HG03442 (cell line): ENCODE measurements around the gene CD247.

ENCODE experiments used
- ATAC-seq: cut with Tn5 transposase; IDR thresholded peaks from one replicate; pipeline ENCODE4 v1.9.1; 2021; ENCODE audit warnings: mild to moderate bottlenecking, moderate library complexity; ENCODE audit not compliant: unreplicated experiment

CD247 gene

DNA sequence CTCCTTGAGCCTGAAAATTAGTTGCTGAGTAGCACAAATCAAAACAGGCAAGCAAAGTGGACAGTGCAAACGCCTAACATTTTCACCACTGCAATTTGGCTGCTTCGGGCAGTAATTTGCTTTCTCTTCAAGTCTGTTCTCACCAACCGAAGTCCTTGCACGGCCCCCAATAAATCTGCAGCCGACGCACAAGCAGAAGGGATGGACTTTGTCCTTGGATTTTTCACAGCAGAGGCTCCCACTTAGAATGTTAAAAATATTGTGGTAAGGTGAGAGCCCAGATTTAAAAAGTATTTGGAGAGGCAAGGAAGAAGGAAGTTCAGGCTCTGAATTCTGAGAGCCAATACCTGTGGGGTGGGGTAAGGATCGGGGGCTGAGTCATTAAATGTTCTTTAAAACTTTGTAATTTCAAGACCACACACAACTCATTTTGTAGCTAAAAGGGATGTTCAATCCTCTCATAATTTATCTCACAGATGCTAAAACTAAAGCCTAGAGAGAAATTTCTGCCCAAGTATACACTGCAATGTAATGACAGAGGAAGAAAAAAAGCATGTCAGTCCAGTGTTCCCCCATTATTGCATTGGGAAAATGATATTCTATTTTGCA lies 6.2 kb downstream of the CD247 start:
- ATAC-seq = no peak

DNA sequence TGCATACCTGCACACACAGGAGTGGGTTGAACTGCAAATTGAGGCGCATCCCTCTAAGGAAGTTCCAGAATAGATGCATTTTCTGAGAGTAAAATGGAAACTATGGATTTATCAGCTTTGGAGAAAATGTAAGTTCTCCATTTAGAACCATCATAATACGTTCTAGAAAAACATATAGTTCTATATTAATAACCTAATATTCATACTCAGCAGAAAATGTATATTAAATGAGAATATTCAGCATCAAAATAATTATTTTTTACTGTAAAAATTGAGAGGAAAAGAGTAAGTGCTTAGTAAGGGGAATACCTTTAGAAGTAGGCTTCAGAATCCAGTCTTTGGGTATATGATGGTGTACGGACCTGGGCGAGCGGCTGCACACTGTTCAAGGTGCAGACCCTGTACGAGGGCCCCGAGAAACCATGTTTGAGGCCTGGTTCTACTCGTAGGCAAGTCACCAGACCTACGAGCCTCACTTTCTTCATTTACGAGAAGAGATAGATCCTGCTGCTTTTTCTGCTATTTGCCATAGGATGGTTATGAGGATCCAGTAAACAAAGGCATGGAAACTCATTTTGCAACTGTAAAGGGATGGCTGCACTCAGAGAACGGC lies 6.8 kb downstream of the CD247 start:
- ATAC-seq = no peak

DNA sequence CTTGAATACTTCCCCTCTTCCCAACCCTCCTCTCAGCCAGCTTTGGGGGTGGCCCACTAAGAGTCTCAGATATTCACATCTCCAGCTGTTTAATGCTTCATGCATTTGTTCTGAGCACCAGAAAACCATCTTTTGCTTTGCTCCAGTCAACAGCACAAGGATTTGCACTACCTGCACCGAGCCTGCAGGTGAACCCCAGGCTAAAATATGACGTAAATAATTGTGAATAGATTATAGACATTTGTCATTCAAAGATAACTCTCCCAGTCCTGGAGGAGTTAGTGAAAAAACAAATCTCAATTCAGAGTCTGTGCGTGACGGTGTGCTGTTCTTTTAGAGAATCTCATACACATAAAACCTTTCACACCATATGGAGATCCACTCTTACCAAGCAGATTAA lies 7.4 kb downstream of the CD247 start:
- no peak for ATAC-seq

DNA sequence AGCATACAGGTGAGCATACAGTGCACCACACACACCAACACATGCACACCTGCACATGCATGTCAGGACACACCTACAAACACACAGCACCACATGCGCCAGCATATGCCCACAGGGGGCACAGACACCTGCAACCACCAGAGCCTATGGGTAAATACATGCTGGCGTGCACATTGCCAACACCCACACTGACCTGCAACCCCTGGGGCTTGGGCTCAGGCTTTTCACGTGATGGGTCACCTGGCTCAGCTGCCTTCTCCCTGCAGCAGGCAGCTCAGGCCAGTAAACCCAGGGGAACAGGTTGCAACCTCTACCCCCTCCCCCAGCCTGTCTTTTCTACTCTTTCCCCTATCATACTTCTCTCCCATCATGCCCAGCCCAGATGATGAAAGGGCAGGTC lies 8.1 kb downstream of the CD247 start:
- no peak for ATAC-seq

DNA sequence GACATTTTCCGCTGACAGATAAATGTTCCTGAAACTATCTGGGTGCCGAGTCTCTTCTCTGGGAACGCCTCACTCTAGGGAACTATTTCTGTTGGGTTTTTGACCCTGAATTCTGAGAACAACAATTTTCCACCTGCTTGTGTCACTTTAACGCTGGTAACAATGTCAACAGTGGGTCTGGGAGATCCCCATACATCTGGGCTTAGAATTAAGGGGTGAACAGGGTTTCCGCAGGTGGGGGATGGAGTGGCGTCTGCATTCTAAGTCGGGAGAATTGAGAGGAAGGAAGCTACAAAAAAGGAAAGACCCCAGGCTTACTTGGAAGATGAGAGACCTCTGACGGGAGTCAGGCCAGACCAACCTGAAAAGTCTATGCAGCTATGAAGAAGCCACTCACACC lies 8.7 kb downstream of the CD247 start:
- no peak for ATAC-seq

DNA sequence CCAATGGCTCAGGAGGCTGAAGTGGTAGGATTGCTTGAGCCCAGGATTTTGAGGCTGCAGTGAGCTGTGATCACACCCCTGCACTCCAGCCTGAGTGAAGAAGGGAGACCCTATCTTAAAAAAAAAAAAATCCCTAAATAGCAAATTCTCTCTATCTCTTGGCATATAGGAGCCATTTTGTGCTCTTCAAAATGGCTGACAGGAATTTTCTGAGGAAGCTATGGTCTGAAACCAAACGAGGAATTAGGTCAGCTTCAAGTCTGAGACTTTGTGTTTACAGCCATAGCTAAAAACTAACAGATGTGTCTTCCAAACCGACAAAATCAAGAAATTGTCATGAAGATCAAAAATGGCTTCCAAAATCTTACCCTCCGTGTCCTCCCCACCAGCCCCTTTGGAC lies 10.6 kb downstream of the CD247 start:
- ATAC-seq = no peak

DNA sequence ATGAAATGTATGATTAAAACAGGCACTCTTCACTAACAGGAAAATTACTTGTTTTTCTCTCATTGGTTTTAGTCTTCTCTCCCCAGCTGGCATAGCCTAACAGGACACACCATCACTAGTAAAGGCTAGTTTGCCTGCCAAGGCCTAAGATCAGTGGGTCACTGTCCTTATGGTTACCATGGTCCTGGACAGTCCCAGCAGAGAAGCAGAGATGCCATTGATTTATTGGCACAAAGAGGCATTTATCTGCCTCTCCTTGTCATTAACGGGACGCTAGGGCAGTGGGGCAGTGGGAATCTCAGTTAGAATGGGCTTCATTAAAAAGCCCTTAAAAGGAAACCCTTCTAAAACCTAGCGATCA lies 13.9 kb downstream of the CD247 start:
- no peak for ATAC-seq

DNA sequence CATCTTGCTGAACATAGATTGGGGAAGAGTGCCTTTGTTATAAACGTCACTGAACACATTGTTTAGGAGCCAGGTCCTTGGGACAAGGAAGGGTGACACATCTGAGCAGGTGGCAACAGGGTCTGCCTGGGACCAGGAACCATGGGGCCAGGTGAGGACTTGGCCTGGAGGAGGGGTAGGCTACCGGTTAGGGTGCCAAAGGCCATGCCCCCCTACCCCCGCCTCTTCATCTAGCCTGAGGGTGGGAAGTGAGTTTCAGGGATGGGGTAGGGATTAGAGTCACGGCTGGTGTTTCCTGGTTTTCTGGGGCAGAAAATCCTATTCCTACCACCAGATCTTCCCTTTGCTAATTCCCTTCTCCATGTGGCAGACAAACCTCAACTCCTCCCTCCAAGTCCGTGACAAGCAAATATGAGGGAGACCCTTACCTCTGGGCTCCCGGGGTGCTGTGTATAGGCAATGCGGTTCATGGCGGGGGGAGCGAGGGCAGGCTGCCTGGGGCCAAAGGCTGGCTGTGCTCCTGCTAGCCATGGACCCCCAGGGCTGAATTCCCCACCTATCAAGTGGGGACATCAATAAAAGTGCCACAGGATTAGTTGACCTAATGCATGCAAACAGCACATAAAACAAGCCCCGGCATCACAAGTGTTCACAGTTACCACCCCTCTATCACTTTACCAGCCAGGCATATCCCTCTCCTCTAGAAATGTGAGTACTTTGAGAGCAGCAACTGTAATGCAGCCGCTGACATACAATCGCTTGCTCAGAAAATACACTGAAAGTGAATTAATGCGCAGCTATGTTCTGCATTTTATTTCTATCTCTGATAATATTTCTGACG lies 14.5 kb downstream of the CD247 start:
- no peak for ATAC-seq

DNA sequence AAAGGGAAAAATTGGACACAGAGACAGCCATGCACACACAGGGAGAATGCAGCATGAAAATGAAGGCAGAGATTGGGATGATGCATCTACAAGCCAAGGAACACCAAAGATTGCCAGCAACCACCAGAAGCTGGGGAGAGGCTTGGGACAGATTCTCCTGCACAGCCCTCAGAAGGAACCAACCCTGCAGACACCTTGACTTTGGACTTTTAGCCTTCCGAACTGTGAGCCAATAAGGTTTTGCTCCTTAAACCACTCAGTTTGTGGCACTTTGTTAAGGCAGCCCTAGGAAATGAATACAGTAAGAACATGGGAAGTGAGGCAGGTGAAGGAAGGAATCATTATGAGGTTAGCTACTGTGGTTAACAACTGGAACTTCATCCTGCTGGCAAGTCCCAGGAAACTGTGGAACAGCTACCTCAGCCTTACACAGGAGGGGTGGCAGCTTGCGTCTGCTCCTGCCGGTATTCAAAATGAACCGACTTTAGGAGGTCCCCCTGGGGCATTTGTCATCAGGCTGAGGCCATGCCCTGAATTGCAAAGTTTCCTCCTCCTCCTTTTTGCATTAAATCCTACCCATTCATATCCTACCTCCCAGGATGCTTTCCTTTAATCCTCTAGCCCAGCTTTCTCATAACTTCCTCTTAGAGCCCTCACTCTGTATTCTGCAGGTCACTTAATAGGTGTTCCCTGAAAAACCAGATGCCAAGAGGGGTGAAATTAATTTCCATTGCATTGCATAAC lies 15.4 kb downstream of the CD247 start:
- ATAC-seq = no peak

DNA sequence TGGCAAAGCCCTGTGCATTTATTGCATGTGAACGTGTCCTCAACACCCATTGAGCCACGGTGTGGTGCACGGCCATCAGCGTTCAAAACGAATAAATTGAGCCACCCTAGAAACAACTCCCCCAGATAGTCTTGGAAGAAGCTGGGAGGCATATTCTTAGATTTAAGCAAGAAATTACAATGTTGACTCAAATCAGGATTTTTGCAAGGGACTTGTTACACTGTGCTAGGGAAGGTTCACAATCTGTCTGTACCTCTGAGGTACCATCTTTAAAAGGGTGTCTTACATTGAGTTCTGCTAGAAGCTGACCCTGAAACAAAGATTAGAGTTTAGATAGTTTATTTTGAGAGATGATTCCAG lies 16.2 kb downstream of the CD247 start:
- no peak for ATAC-seq

DNA sequence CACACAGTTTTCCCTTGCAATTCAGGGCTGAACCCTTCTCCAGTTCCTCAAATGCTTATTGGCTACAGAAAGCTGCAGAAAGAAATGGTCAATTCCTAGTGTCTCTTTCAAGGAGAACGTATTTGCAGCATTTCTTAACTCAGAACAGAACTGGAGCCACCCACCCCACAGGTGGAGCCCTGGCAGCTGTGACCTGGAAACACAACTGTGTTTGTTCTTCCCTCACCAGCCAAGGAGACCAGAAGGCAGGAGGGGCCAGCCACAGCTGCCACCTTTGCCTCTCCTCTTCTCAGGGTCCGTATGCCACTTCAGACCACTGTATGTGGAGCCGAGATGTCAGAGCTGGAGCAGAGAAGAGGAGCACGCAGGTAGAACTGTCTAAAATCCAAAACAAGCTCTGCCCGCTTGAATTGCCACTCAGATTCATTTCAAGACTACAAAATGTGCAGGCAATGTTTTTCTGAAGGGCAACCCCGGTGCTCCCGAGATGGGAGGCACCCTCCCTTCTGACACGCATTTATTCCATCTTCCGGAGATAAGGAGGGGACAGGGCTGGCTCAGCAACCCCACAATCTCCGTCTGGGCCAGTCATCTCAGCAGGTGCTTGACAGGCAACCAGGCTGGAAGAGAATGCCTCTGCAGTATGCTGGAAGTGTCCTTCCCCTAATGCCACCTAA lies 16.7 kb downstream of the CD247 start:
- no peak for ATAC-seq

DNA sequence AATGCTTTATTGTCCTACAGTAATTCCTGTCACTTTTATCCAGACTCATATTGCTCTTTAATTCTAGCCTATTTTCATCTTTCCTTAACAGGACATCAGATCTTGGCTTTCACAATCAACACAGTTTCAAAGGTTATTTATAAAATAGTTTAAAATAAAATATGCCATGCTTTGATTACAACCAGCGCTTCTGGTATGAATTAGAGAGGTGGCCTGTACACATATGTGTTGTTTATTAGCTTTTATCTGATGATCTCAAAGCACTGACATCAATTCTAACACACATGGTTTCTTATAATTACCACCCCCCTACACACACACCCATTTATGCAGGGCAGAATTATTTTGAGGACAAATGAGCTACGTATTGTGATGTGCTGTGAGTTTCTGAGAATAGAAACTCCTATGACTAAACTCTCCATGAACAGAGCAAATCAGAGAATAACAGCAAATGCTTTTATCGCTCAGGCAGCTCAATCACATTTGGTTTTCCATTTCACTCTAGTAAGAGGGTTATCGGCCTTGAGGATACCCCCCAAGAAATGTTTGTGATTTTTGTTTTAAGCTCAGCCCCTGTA lies 18.0 kb downstream of the CD247 start:
- peak; percentile 31 for ATAC-seq

DNA sequence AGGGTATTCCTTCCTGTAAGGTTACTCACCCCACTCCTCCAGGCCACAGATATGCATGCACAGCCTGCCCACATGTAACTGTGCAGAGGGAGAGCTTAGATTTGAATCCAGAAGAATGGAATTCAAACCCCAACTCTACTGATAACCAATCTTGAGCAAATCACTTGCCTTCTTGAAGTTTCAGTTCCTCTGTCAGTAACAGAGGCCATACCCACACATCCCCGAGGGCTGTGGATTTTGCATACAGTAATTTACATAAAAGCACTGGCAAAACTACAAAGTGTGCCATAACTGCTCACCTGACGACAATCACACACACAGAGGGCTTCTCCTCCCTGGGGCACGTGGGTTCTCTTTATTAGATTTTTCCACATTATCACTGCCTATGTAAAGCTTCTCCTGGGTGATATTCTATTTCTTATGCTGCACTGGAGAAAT lies 18.6 kb downstream of the CD247 start:
- ATAC-seq = peak; percentile 95

DNA sequence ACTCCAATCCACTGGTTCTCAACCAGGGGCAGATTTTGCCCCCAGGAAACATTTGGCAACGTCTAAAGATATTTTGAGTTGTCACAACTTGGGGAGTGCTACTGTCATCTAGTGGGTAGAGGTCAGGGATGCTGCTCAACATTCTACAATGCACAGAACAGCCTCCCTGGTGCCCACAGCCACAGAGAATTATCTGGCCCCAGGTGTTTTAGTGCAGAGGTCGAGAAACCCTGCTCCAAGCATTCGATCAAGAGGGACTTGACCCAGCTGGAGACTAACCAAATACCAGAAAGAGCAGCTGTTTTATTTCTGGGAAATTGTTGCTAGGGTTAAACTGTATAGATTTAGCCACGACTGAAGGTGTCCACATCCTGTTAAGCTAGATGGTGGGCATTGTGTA lies 19.2 kb downstream of the CD247 start:
- ATAC-seq = no peak

DNA sequence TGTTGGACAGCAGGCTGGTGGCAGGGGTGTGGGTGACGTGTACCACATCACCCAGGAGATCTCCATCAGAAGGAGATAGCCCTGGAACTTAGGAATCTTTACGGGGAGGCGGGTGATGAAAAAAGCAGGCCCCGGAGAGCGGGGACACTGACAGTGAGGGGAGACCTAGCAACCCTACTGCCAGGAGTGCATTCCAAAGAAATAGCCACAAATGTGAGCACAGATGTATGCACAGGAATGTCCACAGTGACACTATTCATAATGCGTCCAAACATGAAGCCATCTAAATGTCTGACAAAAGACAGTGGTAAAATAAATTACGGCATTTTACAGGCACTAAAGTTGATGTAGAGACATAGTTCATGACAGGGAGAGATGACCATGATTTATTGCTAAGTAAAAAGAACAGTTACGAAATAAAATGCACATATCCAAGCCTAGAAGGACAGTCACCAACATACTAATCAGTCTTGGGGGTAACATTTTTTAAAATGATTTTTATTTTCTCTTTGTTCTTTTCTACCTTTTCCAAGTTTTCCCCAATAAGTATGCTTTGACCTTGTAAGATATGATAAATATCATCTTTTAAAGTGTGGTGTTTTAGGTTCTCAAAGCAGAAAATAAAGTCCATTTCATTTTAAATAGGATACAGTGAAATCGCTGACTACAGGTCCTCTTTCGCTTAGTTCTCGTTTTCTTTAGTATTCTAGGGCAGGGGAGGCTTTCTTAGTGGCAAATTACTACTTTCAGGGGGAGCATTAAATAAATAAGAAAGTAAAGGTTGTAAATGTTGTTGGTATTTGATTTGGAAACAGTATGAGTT lies 21.3 kb downstream of the CD247 start:
- no peak for ATAC-seq

DNA sequence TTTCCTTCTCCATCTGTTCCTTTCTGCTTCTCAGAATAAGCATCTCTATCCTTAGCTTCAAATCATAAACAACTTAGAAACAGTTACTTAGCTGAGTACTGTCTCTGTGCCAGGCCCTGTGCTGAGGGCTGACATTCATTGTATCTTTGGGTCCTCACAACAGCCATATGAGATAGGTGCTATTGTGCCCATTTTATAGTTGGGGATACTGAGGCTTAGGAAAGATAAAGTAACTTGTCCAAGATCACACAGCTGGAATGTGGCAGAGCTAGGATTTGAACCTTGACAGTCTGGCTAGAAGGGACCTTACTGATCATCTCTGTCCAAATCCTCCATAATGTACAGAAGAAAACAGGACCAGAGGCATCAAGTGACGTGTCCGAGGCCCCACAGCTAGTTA lies 25.0 kb downstream of the CD247 start:
- no peak for ATAC-seq

DNA sequence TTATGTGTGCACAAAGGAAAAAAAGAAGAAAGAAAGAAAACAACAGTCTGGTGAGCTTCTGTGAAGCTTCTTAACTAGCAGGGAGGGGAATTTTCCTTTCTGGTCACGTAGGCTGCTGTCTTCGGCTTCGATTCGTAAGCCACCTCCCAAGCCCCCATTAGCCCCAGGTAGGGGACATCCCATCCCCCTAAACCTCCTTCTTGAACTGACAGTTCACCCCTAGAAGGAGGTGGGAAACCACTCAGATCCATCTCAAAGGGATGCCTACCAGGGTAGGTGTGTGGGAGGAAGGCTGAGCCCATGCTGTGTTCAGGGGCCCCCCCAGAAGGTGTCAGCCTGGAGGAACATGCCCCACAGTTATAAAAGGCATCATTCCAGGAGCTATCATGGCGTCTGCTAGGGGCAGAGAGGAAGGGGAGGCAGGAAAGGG lies 25.8 kb downstream of the CD247 start:
- ATAC-seq = no peak

DNA sequence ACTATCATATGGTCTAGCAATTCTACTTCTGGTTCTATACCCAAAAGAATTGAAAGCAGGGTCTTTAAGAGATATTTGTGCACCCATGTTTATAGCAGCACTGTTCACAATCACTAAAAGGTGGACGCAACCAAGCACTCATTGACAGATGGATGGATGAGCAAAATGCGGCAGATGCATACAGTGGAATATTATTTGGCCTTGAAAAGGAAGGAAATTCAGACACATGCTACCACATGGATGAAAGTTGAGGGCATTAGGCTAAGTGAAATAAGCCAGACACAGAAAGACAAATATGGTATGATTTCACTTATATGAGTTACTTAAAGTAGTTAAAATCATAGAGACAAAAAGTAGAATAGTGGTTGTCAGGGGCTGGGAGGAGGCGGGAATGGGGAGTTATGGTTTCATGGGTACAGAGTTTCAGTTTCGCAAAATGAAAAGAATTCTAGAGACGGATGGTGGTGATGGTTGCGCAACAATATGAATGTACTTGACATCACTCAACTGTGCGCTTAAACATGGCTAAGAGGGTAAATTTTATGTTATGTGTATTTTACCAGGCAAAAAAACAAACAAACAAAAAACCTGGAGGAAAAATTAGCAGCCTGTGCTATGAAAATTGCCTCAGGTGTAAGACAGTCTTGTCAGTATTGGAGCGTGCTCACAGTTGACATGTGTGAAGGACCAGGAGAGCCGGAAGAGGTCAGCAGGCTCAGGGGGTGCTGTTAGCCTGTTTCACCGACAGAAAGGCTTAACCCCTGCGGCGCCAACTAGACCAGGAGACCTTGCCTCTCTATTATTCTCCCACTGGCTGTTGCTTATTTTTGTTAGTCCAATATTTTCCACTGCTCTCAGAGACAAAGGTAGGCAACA lies 26.5 kb downstream of the CD247 start:
- no peak for ATAC-seq

DNA sequence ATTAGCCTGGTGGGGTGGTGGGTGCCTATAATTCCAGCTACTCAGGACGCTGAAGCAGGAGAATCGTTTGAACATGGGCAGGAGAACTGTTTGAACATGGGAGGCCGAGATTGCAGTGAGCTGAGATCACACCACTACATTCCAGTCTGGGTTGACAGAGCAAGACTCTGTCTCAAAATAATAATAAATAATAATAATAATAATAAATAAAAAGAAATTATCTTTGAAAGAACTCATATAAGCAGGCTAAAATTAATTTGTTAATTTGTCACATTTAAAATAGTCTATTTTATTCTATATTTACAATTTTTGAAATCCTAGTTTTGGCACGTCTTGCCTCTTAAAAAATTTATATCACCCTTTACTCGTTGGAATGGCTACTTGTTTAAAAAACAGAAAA lies 27.6 kb downstream of the CD247 start:
- no peak for ATAC-seq
